GM21825 (cell line): Measurements from ENCODE around the gene PPP1R9A.
"Not testable (repeated sequence)": the region's sequence is repeated elsewhere in the genome, so short reads cannot be mapped to it uniquely, and the experiment has no call there.

ENCODE experiments used
- ATAC-seq: cut with Tn5 transposase; IDR thresholded peaks from one replicate; pipeline ENCODE4 v1.9.1; 2021; ENCODE audit warnings: mild to moderate bottlenecking, moderate library complexity; ENCODE audit not compliant: unreplicated experiment

The PPP1R9A gene

DNA sequence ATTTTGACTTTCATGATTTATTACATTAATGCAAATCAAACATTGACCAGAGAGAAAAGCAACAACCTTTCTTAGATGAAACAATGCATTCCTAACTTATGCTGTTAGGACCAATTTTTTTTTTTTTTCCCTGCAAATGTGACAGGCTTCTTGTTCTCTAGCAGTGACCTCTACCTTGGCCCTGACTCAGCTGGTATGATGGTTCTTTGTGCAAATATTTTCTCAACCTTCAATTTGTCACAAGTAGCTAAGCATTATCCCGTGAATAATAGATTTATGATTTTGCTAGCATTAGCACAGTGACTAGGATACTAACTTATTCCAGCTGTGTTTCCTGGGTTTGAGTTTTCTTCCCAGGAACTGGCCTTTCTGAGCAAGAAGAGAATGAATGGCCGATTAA lies 64.9 kb downstream of the PPP1R9A start:
- ATAC-seq = no peak

GRCh38 chr7:94973844-94974243 lies 66.5 kb downstream of the PPP1R9A start:
- no peak for ATAC-seq

- ATAC-seq = no peak
Observed at GRCh38 chr7:94974423-94974822, 67.0 kb downstream of the PPP1R9A start.

- ATAC-seq = no peak
Observed at GRCh38 chr7:94975336-94975735, 67.9 kb downstream of the PPP1R9A start.

GRCh38 chr7:94980418-94981142 lies 73.2 kb downstream of the PPP1R9A start:
- ATAC-seq = no peak

GRCh38 chr7:94995921-94996320 lies 88.5 kb downstream of the PPP1R9A start:
- ATAC-seq = no peak

DNA sequence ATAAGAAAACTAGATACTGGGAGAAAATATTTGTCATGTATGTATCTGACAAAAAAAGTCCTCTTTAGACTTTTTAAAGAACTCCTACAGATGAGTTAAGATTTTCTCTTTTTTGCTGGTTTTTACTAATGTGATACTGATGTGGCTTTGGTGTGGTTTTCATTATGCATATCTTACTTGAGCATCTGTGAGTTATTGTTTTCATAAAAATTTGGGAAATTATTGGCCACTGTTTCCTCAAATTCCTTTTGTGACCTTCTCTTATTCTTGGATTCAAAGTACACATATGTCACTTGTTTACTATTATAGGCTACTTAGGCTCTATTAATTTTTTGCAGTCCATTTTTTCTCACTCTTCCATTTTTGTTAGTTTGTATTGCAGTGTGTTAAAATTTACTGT lies 89.0 kb downstream of the PPP1R9A start:
- ATAC-seq = no peak

DNA sequence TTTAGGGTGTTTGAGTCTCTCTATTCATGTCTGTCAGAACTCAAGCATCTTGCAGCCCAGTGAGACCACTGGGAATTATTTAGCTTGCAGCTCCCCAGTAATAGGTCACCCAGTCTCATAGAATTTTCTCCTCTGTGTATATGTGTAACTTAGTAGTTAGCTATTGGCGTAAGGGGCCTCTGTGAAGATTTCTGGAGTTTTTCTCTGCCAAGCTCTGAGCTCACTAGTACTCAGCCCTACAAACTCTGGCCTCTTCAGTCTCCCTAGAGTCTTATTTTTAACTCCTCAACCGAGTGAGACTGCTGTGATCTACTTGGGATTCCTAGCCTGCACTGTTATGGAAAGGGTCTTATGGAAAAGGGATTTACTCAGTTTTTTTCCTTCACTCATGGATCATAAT lies 90.2 kb downstream of the PPP1R9A start:
- no peak for ATAC-seq

GRCh38 chr7:94998266-94999068 lies 91.1 kb downstream of the PPP1R9A start:
- ATAC-seq = no peak

- no peak for ATAC-seq
Observed at GRCh38 chr7:94999069-94999351, 91.6 kb downstream of the PPP1R9A start.

GRCh38 chr7:94999601-95000000 lies 92.2 kb downstream of the PPP1R9A start:
- not testable (repeated sequence) for ATAC-seq

DNA sequence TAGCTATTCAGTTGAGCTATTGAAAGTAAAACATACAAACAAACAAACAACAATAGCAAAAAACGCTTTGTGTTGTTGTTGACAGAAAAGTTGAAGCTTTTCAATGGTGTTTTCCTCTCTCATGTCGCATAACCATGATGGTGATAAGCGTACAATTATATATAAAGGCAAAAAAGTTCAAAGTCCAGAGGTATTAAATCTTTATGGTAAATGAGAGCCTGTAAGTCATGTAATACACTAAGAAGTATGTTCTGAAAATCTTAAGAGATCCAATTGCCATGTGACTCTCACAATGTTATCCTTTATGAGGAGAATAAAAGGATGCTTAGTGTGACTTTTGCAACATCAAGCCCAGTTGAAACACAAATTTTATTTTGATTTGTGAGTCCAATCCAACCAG lies 93.9 kb downstream of the PPP1R9A start:
- no peak for ATAC-seq

GRCh38 chr7:95001815-95002561 lies 94.6 kb downstream of the PPP1R9A start:
- no peak for ATAC-seq

DNA sequence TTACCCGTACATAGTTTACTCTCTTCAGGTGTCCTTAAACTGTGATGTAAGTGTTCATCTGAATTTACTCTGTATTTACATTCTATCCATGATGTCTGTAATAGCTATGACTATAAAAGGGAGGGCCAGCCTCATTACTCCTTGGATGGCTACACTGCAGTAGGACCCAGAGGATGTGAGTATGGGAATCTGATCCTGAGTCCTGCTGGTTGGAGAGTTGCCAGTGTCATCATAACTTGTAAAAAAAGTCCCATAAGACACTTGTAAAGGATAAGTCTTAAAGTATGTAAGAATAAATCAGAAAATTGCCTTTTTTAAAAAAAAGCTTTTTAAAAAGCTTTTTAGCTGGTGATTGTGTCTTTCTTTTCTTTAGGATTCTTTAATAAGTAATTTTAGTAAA lies 95.4 kb downstream of the PPP1R9A start:
- ATAC-seq = no peak

- ATAC-seq = no peak
Observed at GRCh38 chr7:95004618-95005247, 97.3 kb downstream of the PPP1R9A start.

DNA sequence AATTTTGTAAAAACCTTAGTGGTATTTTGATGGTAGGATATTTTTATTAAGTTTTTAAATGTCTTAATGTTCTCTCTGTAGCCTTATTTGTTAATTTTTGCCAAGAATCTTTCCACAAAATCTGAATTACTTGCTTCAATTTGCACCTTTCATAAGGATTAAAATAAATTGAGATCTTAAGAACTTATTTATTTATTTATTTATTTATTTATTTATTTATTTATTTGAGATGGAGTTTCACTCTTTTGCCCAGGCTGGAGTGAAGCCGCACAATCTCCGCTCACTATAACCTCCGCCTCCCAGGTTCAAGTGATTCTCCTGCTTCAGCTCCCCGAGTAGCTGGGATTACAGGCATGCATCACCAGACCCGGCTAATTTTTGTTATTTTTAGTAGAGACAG lies 98.6 kb downstream of the PPP1R9A start:
- no peak for ATAC-seq

DNA sequence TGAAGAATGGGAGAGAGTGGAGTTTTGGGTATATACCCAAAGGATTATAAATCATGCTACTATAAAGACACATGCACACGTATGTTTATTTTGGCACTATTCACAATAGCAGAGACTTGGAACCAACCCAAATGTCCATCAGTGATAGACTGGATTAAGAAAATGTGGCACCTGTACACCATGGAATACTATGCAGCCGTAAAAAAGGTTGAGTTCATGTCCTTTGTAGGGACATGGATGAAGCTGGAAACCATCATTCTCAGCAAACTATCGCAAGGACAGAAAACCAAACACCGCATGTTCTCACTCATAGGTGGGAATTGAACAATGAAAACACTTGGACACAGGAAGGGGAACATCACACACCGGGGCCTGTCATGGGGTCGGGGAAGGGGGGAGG lies 101.4 kb downstream of the PPP1R9A start:
- not testable (repeated sequence) for ATAC-seq

- no peak for ATAC-seq
Observed at GRCh38 chr7:95011146-95011928, 103.9 kb downstream of the PPP1R9A start.

GRCh38 chr7:95011995-95012394 lies 104.6 kb downstream of the PPP1R9A start:
- no peak for ATAC-seq

GRCh38 chr7:95018021-95018420 lies 110.6 kb downstream of the PPP1R9A start:
- ATAC-seq = no peak

GRCh38 chr7:95026018-95026417 lies 118.6 kb downstream of the PPP1R9A start:
- ATAC-seq = no peak
